Cardiac fibroblast (primary cell): Measurements from ENCODE around the gene TMEM237.
A peak's percentile ranks its signal among the peaks of the same experiment; 100 is the strongest.
"Not testable (repeated sequence)": the region's sequence is repeated elsewhere in the genome, so short reads cannot be mapped to it uniquely, and the experiment has no call there.

Experiments
- DNase-seq, 2 donors: peaks; one replicate each; pipeline versions ENCODE4 v3.0.0 to v3.0.0-alpha.2; 2010; ENCODE audit warnings: low read depth in 2 of 2
- H3K4me3 ChIP-seq, 2 donors: replicated peaks in 1 of 2; 1 replicate in 1 of 2; 2 replicates in 1 of 2; pipeline ENCODE4 v1.5.1; 2011; ENCODE audit warnings: low read depth in 2 of 2, low read length in 2 of 2, mild to moderate bottlenecking in 2 of 2, moderate library complexity in 1 of 2
- CTCF ChIP-seq: IDR thresholded peaks from one replicate; pipeline ENCODE4 v1.5.1; 2011; ENCODE audit warnings: low read depth, mild to moderate bottlenecking, low read length, inconsistent platforms

The TMEM237 gene

GRCh38 chr2:201674298-201674697 is 31.0 kb upstream of the TMEM237 start:
- no peak for TF ChIP-seq CTCF
- no peak for DNase-seq
- H3K4me3 ChIP-seq: no peak overlapping the region

- TF ChIP-seq CTCF: no peak
- no peak for DNase-seq
- H3K4me3 ChIP-seq: no peak overlapping the region
Observed at GRCh38 chr2:201673546-201673945, 30.2 kb upstream of the TMEM237 start.

- not testable (repeated sequence) for H3K4me3 ChIP-seq, DNase-seq
Observed at GRCh38 chr2:201671205-201671604, 27.9 kb upstream of the TMEM237 start.

- DNase-seq: no peak
- TF ChIP-seq CTCF: no peak
- no peak overlapping the region for H3K4me3 ChIP-seq
Observed at GRCh38 chr2:201669865-201670264, 26.6 kb upstream of the TMEM237 start.

GRCh38 chr2:201668402-201668910 is 25.2 kb upstream of the TMEM237 start:
- no peak overlapping the region for H3K4me3 ChIP-seq
- no peak for TF ChIP-seq CTCF
- no peak for DNase-seq

GRCh38 chr2:201664334-201664733 is 21.0 kb upstream of the TMEM237 start:
- H3K4me3 ChIP-seq: no peak overlapping the region
- no peak for TF ChIP-seq CTCF
- no peak for DNase-seq

- peak; percentile 40 to 43 for DNase-seq
- no peak for TF ChIP-seq CTCF
- H3K4me3 ChIP-seq: no peak overlapping the region
Observed at GRCh38 chr2:201661366-201661765, 18.1 kb upstream of the TMEM237 start.
